ENCODE results near the gene ATOH8.

ATOH8 gene

GRCh38 chr2:85759257-85759613, 5.4 kb downstream of the ATOH8 start:
- DNase-seq (ENCODE audit: extremely low read depth, low read depth), result no peak
- TF ChIP-seq CTCF (IDR thresholded peaks at IDR 0.05; ENCODE audit: low read depth, low read length, missing control alignments), result no peak
- H3K4me3 ChIP-seq (replicated peaks; ENCODE audit: low read depth, low read length), result no peak overlapping the region

- no peak for DNase-seq (ENCODE audit: extremely low read depth, low read depth)
- no peak for TF ChIP-seq CTCF (IDR thresholded peaks at IDR 0.05; ENCODE audit: low read depth, low read length, missing control alignments)
- no peak overlapping the region for H3K4me3 ChIP-seq (replicated peaks; ENCODE audit: low read depth, low read length)
Measured at GRCh38 chr2:85760371-85760770, 6.6 kb downstream of the ATOH8 start.

GRCh38 chr2:85760872-85761271, 7.1 kb downstream of the ATOH8 start:
- no peak overlapping the region for H3K4me3 ChIP-seq (replicated peaks; ENCODE audit: low read depth, low read length)
- TF ChIP-seq CTCF (IDR thresholded peaks at IDR 0.05; ENCODE audit: low read depth, low read length, missing control alignments), result no peak
- no peak for DNase-seq (ENCODE audit: extremely low read depth, low read depth)

GRCh38 chr2:85761512-85761944, 7.7 kb downstream of the ATOH8 start:
- no peak for DNase-seq (ENCODE audit: extremely low read depth, low read depth)
- no peak for TF ChIP-seq CTCF (IDR thresholded peaks at IDR 0.05; ENCODE audit: low read depth, low read length, missing control alignments)
- H3K4me3 ChIP-seq (replicated peaks; ENCODE audit: low read depth, low read length), result no peak overlapping the region

DNA sequence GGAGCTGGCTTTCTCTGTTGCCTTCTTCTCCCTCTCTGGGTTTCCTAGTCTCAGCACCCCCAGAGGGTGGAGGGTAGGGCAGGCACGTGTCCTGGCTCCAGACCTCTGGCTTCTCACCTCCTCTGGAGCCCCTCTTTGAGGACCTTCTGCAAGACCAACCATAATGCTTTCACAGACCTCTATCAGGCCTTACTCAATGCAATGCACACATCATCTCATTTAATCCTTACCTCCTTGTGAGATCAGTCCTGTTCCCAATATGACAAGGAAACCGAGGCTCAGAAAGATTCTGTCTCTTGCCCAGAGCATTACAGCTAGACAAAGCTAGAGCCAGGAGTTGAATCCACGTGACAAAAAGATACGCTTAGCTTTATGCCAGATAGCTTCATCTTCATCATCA, 8.2 kb downstream of the ATOH8 start:
- TF ChIP-seq CTCF (IDR thresholded peaks at IDR 0.05; ENCODE audit: low read depth, low read length, missing control alignments), result no peak
- no peak for DNase-seq (ENCODE audit: extremely low read depth, low read depth)

GRCh38 chr2:85763132-85763531, 9.3 kb downstream of the ATOH8 start:
- DNase-seq (ENCODE audit: extremely low read depth, low read depth), result no peak
- H3K4me3 ChIP-seq (replicated peaks; ENCODE audit: low read depth, low read length), result no peak overlapping the region
- no peak for TF ChIP-seq CTCF (IDR thresholded peaks at IDR 0.05; ENCODE audit: low read depth, low read length, missing control alignments)

More for the DNA sequence above, 8.2 kb downstream of the ATOH8 start:
- H3K4me3 ChIP-seq (replicated peaks; ENCODE audit: low read depth, low read length), result no peak overlapping the region

DNA sequence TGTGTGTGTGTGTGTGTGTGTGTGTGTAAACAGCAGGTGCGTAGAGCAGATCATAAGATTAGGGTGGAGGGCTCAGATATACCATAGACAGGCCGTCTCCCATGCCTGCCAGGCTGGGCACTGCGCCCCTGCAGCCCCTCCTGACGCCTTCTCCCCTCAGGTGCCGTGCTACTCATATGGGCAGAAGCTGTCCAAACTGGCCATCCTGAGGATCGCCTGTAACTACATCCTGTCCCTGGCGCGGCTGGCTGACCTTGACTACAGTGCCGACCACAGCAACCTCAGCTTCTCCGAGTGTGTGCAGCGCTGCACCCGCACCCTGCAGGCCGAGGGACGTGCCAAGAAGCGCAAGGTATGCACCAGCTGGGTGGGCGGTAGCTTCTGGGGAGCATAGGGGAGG, 10.0 kb downstream of the ATOH8 start:
- DNase-seq (ENCODE audit: extremely low read depth, low read depth), result no peak
- H3K4me3 ChIP-seq (replicated peaks; ENCODE audit: low read depth, low read length), result no peak overlapping the region
- TF ChIP-seq CTCF (IDR thresholded peaks at IDR 0.05; ENCODE audit: low read depth, low read length, missing control alignments), result no peak

Measured in HFF-Myc (cell line).